Measurements from ENCODE around the gene PTPRG. TPM values are rescaled to one million over a fixed set of nuclear protein-coding genes. Genes with fewer than 3 reads are reported as not detected.
A peak's percentile ranks its signal among the peaks of the same experiment; 100 is the strongest.

The PTPRG gene
- total and polyA plus RNA-seq, 2 experiments from 2014 or later: 24.4 to 131 TPM

- no peak for TF ChIP-seq ZNF462 (CRISPR knock-in tag; IDR thresholded peaks at IDR 0.05)
Measured at GRCh38 chr3:61943975-61944374, 382.6 kb downstream of the PTPRG start (continued).

GRCh38 chr3:61944726-61945125, 383.4 kb downstream of the PTPRG start:
- peaks cover 6% of the 10 kb centered on the region; the same call in 2 of the 3 replicates for H3K36me3 Mint-ChIP-seq (ENCODE audit: low read depth)
- no peaks in the 10 kb centered on the region; the same call in 1 of the 2 replicates for H4K20me1 ChIP-seq (replicated peaks; ENCODE audit: insufficient read depth)

GRCh38 chr3:61945657-61946056, 384.3 kb downstream of the PTPRG start:
- ATAC-seq: no peak
- no peaks in the 10 kb centered on the region for H3K36me3 ChIP-seq (ENCODE audit: insufficient read depth)
- no peak for TF ChIP-seq CTCF (conservative IDR thresholded peaks at IDR 0.05; ENCODE audit: low read depth in 2 of 2)
- H3K4me1 Mint-ChIP-seq: peaks cover 74% of the 10 kb centered on the region
- no peaks in the 10 kb centered on the region; the same call in 1 of the 2 replicates for H4K20me1 ChIP-seq (replicated peaks; ENCODE audit: insufficient read depth)
- no peaks in the 10 kb centered on the region for H3K27me3 ChIP-seq (ENCODE audit: insufficient read depth)
- H3K27ac Mint-ChIP-seq: no peak overlapping the region
- no peaks in the 10 kb centered on the region for H3K9me3 Mint-ChIP-seq
- no peak overlapping the region for H3K4me3 ChIP-seq
- peak overlapping the region; percentile 30; the same call in 1 of the 2 replicates for H3K27ac ChIP-seq (ENCODE audit: low read depth)
- H2AFZ ChIP-seq: no peak overlapping the region
- no peaks in the 10 kb centered on the region for H3F3A ChIP-seq (replicated peaks; ENCODE audit: low read depth)
- peaks cover 5% of the 10 kb centered on the region for H3K27me3 Mint-ChIP-seq (ENCODE audit: insufficient read depth, low read depth, poor library complexity)
- peaks cover 6% of the 10 kb centered on the region; the same call in 2 of the 3 replicates for H3K36me3 Mint-ChIP-seq (ENCODE audit: low read depth)
- peak overlapping the region; percentile 10; the same call in 1 of the 3 replicates for H3K4me3 Mint-ChIP-seq
- peaks cover 4% of the 10 kb centered on the region; the same call in 1 of the 2 replicates for H3K9me2 ChIP-seq (ENCODE audit: insufficient read depth)
- no peak for DNase-seq (ENCODE audit: low spot score)
- peaks cover 64% of the 10 kb centered on the region for H3K79me2 ChIP-seq (replicated peaks; ENCODE audit: insufficient read depth)
- peaks cover 54% of the 10 kb centered on the region for H3K4me1 ChIP-seq (ENCODE audit: insufficient read depth)
- 0 out of 2 replicates have a peak overlapping the region, but pooled peaks have one; percentile 59 for H3K4me2 ChIP-seq

More at GRCh38 chr3:61944726-61945125, 383.4 kb downstream of the PTPRG start:
- H3K4me3 ChIP-seq: no peak overlapping the region
- Mint-ChIP-seq H3K4me3 (no peak overlapping the region), H3K27ac (no peak overlapping the region), H3K9me3 (no peaks in the 10 kb centered on the region), H3K27me3 (ENCODE audit: insufficient read depth, low read depth, poor library complexity) (peaks cover 5% of the 10 kb centered on the region), H3K4me1 (peaks cover 70% of the 10 kb centered on the region)
- H3K79me2 ChIP-seq (replicated peaks; ENCODE audit: insufficient read depth): peaks cover 57% of the 10 kb centered on the region
- H3K4me2 ChIP-seq: no peak overlapping the region
- H2AFZ ChIP-seq: no peak overlapping the region
- DNase-seq (ENCODE audit: low spot score): peak; percentile 32
- no peaks in the 10 kb centered on the region for H3K36me3 ChIP-seq (ENCODE audit: insufficient read depth)
- H3K27me3 ChIP-seq (ENCODE audit: insufficient read depth): no peaks in the 10 kb centered on the region
- TF ChIP-seq STAT1 (IDR thresholded peaks at IDR 0.05; ENCODE audit: unreplicated experiment) (no peak), ZNF114 (CRISPR knock-in tag; IDR thresholded peaks at IDR 0.05) (no peak), CREB1 (CRISPR knock-in tag; IDR thresholded peaks at IDR 0.05; ENCODE audit: low read depth) (no peak)
- peak overlapping the region; percentile 58; the same call in 1 of the 2 replicates for H3K27ac ChIP-seq (ENCODE audit: low read depth)
- peaks cover 4% of the 10 kb centered on the region; the same call in 1 of the 2 replicates for H3K9me2 ChIP-seq (ENCODE audit: insufficient read depth)
- H3F3A ChIP-seq (replicated peaks; ENCODE audit: low read depth): no peaks in the 10 kb centered on the region
- H3K4me1 ChIP-seq (ENCODE audit: insufficient read depth): peaks cover 46% of the 10 kb centered on the region
- ATAC-seq: peak; percentile 13; the same call in 2 of the 3 replicates

Measured in GM23338 (cell line).